K562 (cell line): ENCODE data around the gene MAP3K20. TPM values are rescaled to one million over a fixed set of nuclear protein-coding genes. Genes with fewer than 3 reads are reported as not detected.

ENCODE experiments used
- ATAC-seq: fragments of 200-7000 bp; cut with Tn5 transposase; 3 replicates; pipeline ENCODE4 v1.9.1; 2020; ENCODE audit warnings: moderate library complexity
- BruUV-seq: library from RNA; stranded (reverse); fragments of 400-500 nt; replicated peaks from 2 replicates; lab custom pipeline; 2021; lab: Mats Ljungman, UMichigan
- CTCF ChIA-PET: fragments of 300-600 bp; formaldehyde crosslinking; extraction: SDS; loops from one replicate; lab custom pipeline; 2021; ENCODE audit warnings: low intra/inter-chr PET ratio; lab: Yijun Ruan, JAX
- POLR2A ChIA-PET: fragments of 300-600, 350-650 bp; sonication (Branson Sonifier 250); formaldehyde crosslinking; extraction: SDS; loops from one replicate; lab custom pipeline; 2021; ENCODE audit warnings: antibody characterized with exemption, inconsistent platforms; lab: Yijun Ruan, JAX
- DNase-seq, 4 experiments: peaks; one replicate each; pipeline versions ENCODE4 v3.0.0 to v3.0.0-alpha.2; 2011 to 2018; ENCODE audit warnings: low spot score in 3 of 4, mixed read lengths in 3 of 4; ENCODE audit errors: extremely low read depth in 1 of 4
- FAIRE-seq: peaks from 2 replicates; lab custom pipeline; 2011; peaks lifted over from hg19 to GRCh38; lab: Jason Lieb, UNC
- H2AFZ ChIP-seq: 2 replicates; pipeline ENCODE4 v1.6.0; 2011; ENCODE audit warnings: low read depth, low read length, control low read depth, inconsistent platforms
- H3K27ac ChIP-seq: fragments of 200-600 bp; 3 replicates; pipeline ENCODE4 v1.8.0; 2011; ENCODE audit warnings: low read depth, mild to moderate bottlenecking, control low read depth, inconsistent platforms, low read length, moderate library complexity, mixed read lengths; ENCODE audit errors: extremely low read depth
- H3K27me3 ChIP-seq, 2 experiments: fragments of 300-600 bp in 1 of 2; 2 replicates in 1 of 2; 3 replicates in 1 of 2; pipeline versions ENCODE4 v1.6.0 to v1.8.0; 2011; ENCODE audit warnings: inconsistent platforms in 2 of 2, low read length in 2 of 2, mild to moderate bottlenecking in 1 of 2, mixed read lengths in 1 of 2, moderate library complexity in 1 of 2; ENCODE audit not compliant: control insufficient read depth in 2 of 2, insufficient read depth in 2 of 2
- H3K36me3 ChIP-seq: fragments of 300-600 bp; 3 replicates; pipeline ENCODE4 v1.8.0; 2011; ENCODE audit warnings: mild to moderate bottlenecking, low read length, inconsistent platforms; ENCODE audit not compliant: control insufficient read depth, insufficient read depth
- H3K4me1 ChIP-seq, 2 experiments: fragments of 200-600 bp in 1 of 2; replicated peaks in 1 of 2; 2 replicates in 1 of 2; 3 replicates in 1 of 2; pipeline versions ENCODE4 v1.5.1 to v1.8.0; 2011; ENCODE audit warnings: inconsistent platforms in 2 of 2, low read length in 2 of 2, mild to moderate bottlenecking in 1 of 2, mixed read lengths in 1 of 2, moderate library complexity in 1 of 2; ENCODE audit not compliant: control insufficient read depth in 2 of 2, insufficient read depth in 2 of 2
- H3K4me2 ChIP-seq: 2 replicates; pipeline ENCODE4 v1.6.1; 2011; ENCODE audit warnings: low read length, control low read depth, inconsistent platforms, mixed read lengths; ENCODE audit not compliant: insufficient read depth
- H3K4me3 ChIP-seq: fragments of 200-600 bp; sonication (generic), shearing (Covaris generic); 2 replicates; pipeline ENCODE4 v1.5.1; 2016; ENCODE audit warnings: control low read depth, inconsistent platforms
- H3K79me2 ChIP-seq: fragments of 200-600 bp; 3 replicates; pipeline ENCODE4 v1.8.0; 2011; ENCODE audit warnings: low read length, inconsistent platforms; ENCODE audit not compliant: control insufficient read depth, insufficient read depth
- H3K9ac ChIP-seq, 2 experiments: 2 replicates each; pipeline versions ENCODE4 v1.6.0 to v1.6.1; 2011; ENCODE audit warnings: low read depth in 2 of 2, low read length in 2 of 2, control low read depth in 1 of 2, inconsistent platforms in 1 of 2, mild to moderate bottlenecking in 1 of 2, mixed read lengths in 1 of 2; ENCODE audit not compliant: insufficient read depth in 1 of 2
- H3K9me1 ChIP-seq: one replicate; pipeline ENCODE4 v1.6.0; 2011; ENCODE audit warnings: inconsistent platforms, mild to moderate bottlenecking, low read length, moderate library complexity; ENCODE audit not compliant: control insufficient read depth, insufficient read depth
- H3K9me3 ChIP-seq: replicated peaks from 2 replicates; pipeline ENCODE4 v1.5.1; 2011; ENCODE audit warnings: low read depth, low read length, inconsistent platforms; ENCODE audit not compliant: control insufficient read depth, insufficient read depth
- H4K20me1 ChIP-seq: replicated peaks from 2 replicates; pipeline ENCODE4 v1.6.1; 2011; ENCODE audit warnings: low read length, inconsistent platforms, mixed read lengths; ENCODE audit not compliant: control insufficient read depth, insufficient read depth
- CAMTA2 ChIP-seq: fragments of 250-450 bp; sonication (Bioruptor Pico); conservative IDR thresholded peaks from 2 replicates; pipeline ENCODE4 v1.5.1; 2022
- CCNT2 ChIP-seq: IDR thresholded peaks from 2 replicates; pipeline ENCODE4 v1.6.1; 2011; ENCODE audit warnings: borderline replicate concordance, low read depth, mild to moderate bottlenecking, moderate library complexity, mixed read lengths, low read length; ENCODE audit not compliant: insufficient read length; ENCODE audit errors: extremely low read depth
- FOXJ2 ChIP-seq: fragments of 200-800 bp; sonication (Bioruptor generic); IDR thresholded peaks from 2 replicates; pipeline ENCODE4 v1.6.1; 2016; ENCODE audit warnings: missing genetic modification characterization, missing compliant biosample characterization
- GATAD2B ChIP-seq: fragments of 450-650 bp; IDR thresholded peaks from 2 replicates; pipeline ENCODE4 v1.6.1; 2017; ENCODE audit warnings: mild to moderate bottlenecking, borderline replicate concordance
- PTBP1 ChIP-seq: fragments of 200-400 bp; formaldehyde crosslinking; IDR thresholded peaks from 2 replicates; pipeline ENCODE4 v1.6.1; 2017; ENCODE audit warnings: low read depth, low read length
- SRSF7 ChIP-seq: fragments of 200-400 bp; formaldehyde crosslinking; optimal IDR thresholded peaks from 2 replicates; pipeline ENCODE3; 2017; ENCODE audit warnings: mild to moderate bottlenecking, low read depth, low read length
- STAT5A ChIP-seq: IDR thresholded peaks from 2 replicates; pipeline ENCODE4 v1.6.1; 2012; ENCODE audit warnings: low read length, inconsistent platforms, borderline replicate concordance
- ZC3H11A ChIP-seq: IDR thresholded peaks from 2 replicates; pipeline ENCODE4 v1.6.1; 2012; ENCODE audit warnings: low read depth, low read length, improper control_type of control experiment
- ZC3H8 ChIP-seq: fragments of 450-650 bp; IDR thresholded peaks from 2 replicates; pipeline ENCODE4 v1.6.1; 2017
- ZNF239 ChIP-seq: fragments of 250-450 bp; sonication (Bioruptor Pico); IDR thresholded peaks from 2 replicates; pipeline ENCODE4 v1.4.0; 2020; ENCODE audit warnings: mild to moderate bottlenecking
- WGBS: fragments of 100-300 bp; shearing (Covaris generic); methylation state at CpG from one replicate; pipeline ENCODE4 v1.1.6; 2016; ENCODE audit warnings: low coverage, mixed read lengths; ENCODE audit not compliant: insufficient coverage; ENCODE audit errors: missing lambda C conversion rate; 5-methylcytosine and 5-hydroxymethylcytosine counted together
- in situ Hi-C: fragments of 300-500 bp; cut with MboI; formaldehyde crosslinking; loops from 4 replicates; pipeline ENCODE4 v1.15.0; 2018; ENCODE audit warnings: inconsistent platforms, mixed read lengths
- intact Hi-C: fragments of 100-400 bp; cut with micrococcal nuclease; formaldehyde crosslinking; loops from 2 replicates; pipeline ENCODE4 v1.14.2; 2022
- polyA plus RNA-seq, 8 experiments: library from polyadenylated mRNA; depleted of rRNA in 4 of 8; stranded (reverse) in 5 of 8; unstranded in 3 of 8; fragments of >200 nt; fragmentation: Nextera tagmentation in 2 of 8; fragmentation: Illumina TruSeq in 1 of 8; extraction: Ambion mirVana in 2 of 8; extraction: Trizol in 1 of 8; gene quantifications; 2 replicates each; pipeline versions ENCODE4 v1.2.1 to v1.2.3, GENCODE V29; 2011 to 2014; ENCODE audit warnings: inconsistent platforms in 1 of 8, missing spikeins in 1 of 8
- total RNA-seq, 7 experiments: library from RNA; depleted of rRNA in 6 of 7; stranded (reverse); fragments of >200 nt in 6 of 7; fragmentation: Illumina TruSeq in 2 of 7; extraction: Trizol in 2 of 7; gene quantifications; 2 replicates each; pipeline versions ENCODE4 v1.2.1 to v1.2.3, GENCODE V29; 2011 to 2021; ENCODE audit warnings: low replicate concordance in 1 of 7
- TF ChIP-seq, protein P1 (sequence below): conservative IDR thresholded peaks from 2 replicates; pipeline ENCODE4 v1.6.1; 2011; ENCODE audit warnings: low read depth, mild to moderate bottlenecking, low read length; ENCODE audit not compliant: control insufficient read depth
- TF ChIP-seq, protein P2 (sequence below): fragments of 250-450 bp; sonication (Bioruptor Pico); IDR thresholded peaks from 2 replicates; pipeline ENCODE4 v1.8.0; 2021; ENCODE audit warnings: moderate library complexity, mild to moderate bottlenecking, inconsistent platforms

The MAP3K20 gene
- total and polyA plus RNA-seq, 9 of the 15 experiments (the other 6 are each of a cell fraction or from before 2014, with no cell fraction given): 9.8 to 34.2 (median 27.3) TPM

- TF ChIP-seq ZC3H11A: no peak
- no peak for TF ChIP-seq CCNT2
- Histone ChIP-seq H3K9ac (no peak overlapping the region), H3K36me3 (no peaks in the 10 kb centered on the region; the same call in 2 of the 3 replicates), H3K9me3 (no peaks in the 10 kb centered on the region), H2AFZ (no peak overlapping the region), H3K79me2 (peaks cover 30% of the 10 kb centered on the region; the same call in 2 of the 3 replicates), H4K20me1 (no peaks in the 10 kb centered on the region), H3K4me3 (no peak overlapping the region), H3K4me2 (no peak overlapping the region), H3K9me1 (peaks cover 5% of the 10 kb centered on the region), H3K27ac (no peak overlapping the region), H3K27me3 (no peaks in the 10 kb centered on the region), H3K4me1 (no peaks in the 10 kb centered on the region)
- ChIA-PET POLR2A (no interaction called here), CTCF (no interaction called here)
- BruUV-seq: no TSS peak
- no peak for ATAC-seq
- in situ Hi-C loops (no loop called here), intact Hi-C loops (no loop called here)
- no peak for DNase-seq
- 69% methylated on average over 2 of the region's 2 CpGs for WGBS
- no peak for FAIRE-seq
These were observed 44.3 kb downstream of the MAP3K20 start for GRCh38 chr2:173119944-173120343.

- 94% methylated on average over 1 of the region's 1 CpG for WGBS
- DNase-seq (no peak), ATAC-seq (no peak), FAIRE-seq (no peak)
- no peaks in the 10 kb centered on the region for H3K9me3 ChIP-seq
- intact Hi-C loops (no loop called here), in situ Hi-C loops (no loop called here)
- H3K27ac ChIP-seq: no peak overlapping the region
- no peaks in the 10 kb centered on the region for H4K20me1 ChIP-seq
- H3K4me1 ChIP-seq: no peaks in the 10 kb centered on the region
- H3K27me3 ChIP-seq: no peaks in the 10 kb centered on the region
- ChIA-PET POLR2A (interaction anchor here (0.9 kb wide), 1 partner anchor 33 kb away, joined by 4 read pairs; no protein-coding TSS in a partner anchor), CTCF (no interaction called here)
- no TSS peak for BruUV-seq
- no peak overlapping the region for H3K9ac ChIP-seq
- H3K4me2 ChIP-seq: no peak overlapping the region
- peaks cover 4% of the 10 kb centered on the region; the same call in 2 of the 3 replicates for H3K36me3 ChIP-seq
- H2AFZ ChIP-seq: no peak overlapping the region
- H3K4me3 ChIP-seq: no peak overlapping the region
- H3K9me1 ChIP-seq: peaks cover 8% of the 10 kb centered on the region
- peaks cover 12% of the 10 kb centered on the region; the same call in 2 of the 3 replicates for H3K79me2 ChIP-seq
- no peak for TF ChIP-seq FOXJ2 (tag)
- no peak for TF ChIP-seq GATAD2B
- TF ChIP-seq, protein P1, sequence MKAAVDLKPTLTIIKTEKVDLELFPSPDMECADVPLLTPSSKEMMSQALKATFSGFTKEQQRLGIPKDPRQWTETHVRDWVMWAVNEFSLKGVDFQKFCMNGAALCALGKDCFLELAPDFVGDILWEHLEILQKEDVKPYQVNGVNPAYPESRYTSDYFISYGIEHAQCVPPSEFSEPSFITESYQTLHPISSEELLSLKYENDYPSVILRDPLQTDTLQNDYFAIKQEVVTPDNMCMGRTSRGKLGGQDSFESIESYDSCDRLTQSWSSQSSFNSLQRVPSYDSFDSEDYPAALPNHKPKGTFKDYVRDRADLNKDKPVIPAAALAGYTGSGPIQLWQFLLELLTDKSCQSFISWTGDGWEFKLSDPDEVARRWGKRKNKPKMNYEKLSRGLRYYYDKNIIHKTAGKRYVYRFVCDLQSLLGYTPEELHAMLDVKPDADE: no peak
- no peak for TF ChIP-seq CAMTA2
- TF ChIP-seq, protein P2, sequence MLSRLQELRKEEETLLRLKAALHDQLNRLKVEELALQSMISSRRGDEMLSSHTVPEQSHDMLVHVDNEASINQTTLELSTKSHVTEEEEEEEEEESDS: no peak
- TF ChIP-seq STAT5A: no peak
- no peak for TF ChIP-seq ZC3H8
- TF ChIP-seq PTBP1: no peak
- no peak for TF ChIP-seq ZNF239 (CRISPR knock-in tag)
- no peak for TF ChIP-seq SRSF7
These were observed 47.3 kb downstream of the MAP3K20 start for GRCh38 chr2:173122936-173123335.
